ENCODE measurements around the gene RTN4RL2. TPM values are rescaled to one million over a fixed set of nuclear protein-coding genes. Genes with fewer than 3 reads are reported as not detected.

Gene RTN4RL2
- total RNA-seq, 4 donors from 2014 or later: 1.2 TPM; not detected in 3

DNA sequence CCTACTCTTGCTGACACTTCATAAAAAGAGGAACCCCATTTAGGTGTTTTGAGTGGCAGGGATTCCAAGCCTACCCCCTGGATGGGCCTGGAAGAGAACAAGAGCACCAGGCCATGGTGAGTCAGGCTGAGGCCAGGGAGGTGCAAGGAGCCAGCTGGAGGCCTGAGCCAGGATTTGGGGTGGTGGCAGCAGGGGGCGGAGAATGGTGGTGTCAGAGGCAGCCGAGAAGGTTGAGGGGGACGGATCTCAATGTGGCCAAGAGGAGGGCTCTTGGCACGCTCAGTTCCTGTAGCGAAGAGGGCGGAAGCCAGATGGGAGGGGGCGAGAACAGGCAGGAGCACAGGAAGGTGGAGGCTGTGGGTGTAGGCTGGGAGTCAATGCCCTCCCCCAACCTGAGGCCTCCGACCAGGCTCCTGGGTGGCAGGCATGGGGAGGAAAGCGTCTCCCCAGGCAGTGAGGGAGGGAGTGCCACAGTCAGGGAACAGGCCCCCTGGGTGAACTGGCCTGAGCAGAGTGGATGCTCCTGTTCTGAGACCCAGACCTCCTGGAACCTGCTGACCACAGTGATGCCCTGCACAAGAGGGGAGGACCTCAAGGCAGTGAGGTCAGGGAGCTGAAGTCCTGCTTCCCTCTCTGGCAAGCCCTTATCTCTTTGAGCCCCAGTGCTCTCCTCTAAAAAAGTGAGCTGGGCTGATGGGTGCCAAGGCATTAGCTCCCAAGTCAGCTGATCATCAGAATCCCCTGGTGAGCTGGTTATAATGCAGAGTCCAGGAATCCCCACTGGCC lies 13.9 kb downstream of the RTN4RL2 start:
- H3K27me3 ChIP-seq: no peaks in the 10 kb centered on the region
- TF ChIP-seq POLR2A (IDR thresholded peaks at IDR 0.05): no peak
- no peak overlapping the region for H3K4me3 ChIP-seq
- peaks cover 0 to 21% (median 12%) of the 10 kb centered on the region in 4 donors for H3K4me1 ChIP-seq
- no peak for DNase-seq
- no peak overlapping the region for H3K27ac ChIP-seq
- no peaks in the 10 kb centered on the region for H3K36me3 ChIP-seq
- H3K9me3 ChIP-seq: no peaks in the 10 kb centered on the region

DNA sequence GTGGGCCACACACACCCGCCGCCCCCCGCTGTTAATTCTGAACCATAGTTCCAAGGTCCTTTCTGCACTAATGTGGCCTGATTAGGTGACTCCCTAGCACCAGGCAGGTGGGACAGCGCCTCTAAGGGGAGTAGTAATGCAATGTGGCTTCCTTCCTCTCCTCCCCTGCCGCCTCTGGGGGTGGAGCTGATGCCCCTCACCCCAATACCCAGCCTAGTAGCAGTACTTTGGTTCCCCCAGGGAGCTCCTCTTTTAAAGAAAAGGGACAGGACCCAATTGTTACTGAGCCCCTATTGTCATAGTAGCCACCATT lies 14.4 kb downstream of the RTN4RL2 start:
- no peak overlapping the region for H3K27ac ChIP-seq
- no peak for DNase-seq
- peaks cover 0 to 21% (median 12%) of the 10 kb centered on the region in 4 donors for H3K4me1 ChIP-seq
- TF ChIP-seq, protein P1, sequence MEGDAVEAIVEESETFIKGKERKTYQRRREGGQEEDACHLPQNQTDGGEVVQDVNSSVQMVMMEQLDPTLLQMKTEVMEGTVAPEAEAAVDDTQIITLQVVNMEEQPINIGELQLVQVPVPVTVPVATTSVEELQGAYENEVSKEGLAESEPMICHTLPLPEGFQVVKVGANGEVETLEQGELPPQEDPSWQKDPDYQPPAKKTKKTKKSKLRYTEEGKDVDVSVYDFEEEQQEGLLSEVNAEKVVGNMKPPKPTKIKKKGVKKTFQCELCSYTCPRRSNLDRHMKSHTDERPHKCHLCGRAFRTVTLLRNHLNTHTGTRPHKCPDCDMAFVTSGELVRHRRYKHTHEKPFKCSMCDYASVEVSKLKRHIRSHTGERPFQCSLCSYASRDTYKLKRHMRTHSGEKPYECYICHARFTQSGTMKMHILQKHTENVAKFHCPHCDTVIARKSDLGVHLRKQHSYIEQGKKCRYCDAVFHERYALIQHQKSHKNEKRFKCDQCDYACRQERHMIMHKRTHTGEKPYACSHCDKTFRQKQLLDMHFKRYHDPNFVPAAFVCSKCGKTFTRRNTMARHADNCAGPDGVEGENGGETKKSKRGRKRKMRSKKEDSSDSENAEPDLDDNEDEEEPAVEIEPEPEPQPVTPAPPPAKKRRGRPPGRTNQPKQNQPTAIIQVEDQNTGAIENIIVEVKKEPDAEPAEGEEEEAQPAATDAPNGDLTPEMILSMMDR (IDR thresholded peaks at IDR 0.05): no peak
- no peak for TF ChIP-seq POLR2A (IDR thresholded peaks at IDR 0.05)
- H3K36me3 ChIP-seq: no peaks in the 10 kb centered on the region
- no peaks in the 10 kb centered on the region for H3K9me3 ChIP-seq
- no peaks in the 10 kb centered on the region for H3K27me3 ChIP-seq
- H3K4me3 ChIP-seq: no peak overlapping the region

DNA sequence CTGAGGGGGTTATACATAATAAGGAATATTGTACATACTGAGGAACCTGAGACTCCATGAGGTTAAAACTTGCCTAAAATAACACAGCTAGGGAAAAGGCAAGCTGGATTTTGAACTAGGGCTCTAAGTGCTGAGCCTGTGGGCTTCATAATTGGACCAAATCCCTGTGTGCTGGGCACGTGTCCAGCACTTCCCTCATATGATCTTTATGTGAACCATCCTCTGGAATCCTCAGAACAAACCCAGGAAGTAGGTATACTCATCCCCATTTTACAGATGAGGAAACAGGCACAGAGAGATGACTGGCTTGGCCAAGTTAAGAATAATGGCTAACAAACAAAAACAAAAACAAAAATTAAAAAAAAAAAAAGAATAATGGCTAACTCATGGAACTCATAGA lies 14.9 kb downstream of the RTN4RL2 start:
- H3K9me3 ChIP-seq: no peaks in the 10 kb centered on the region
- H3K4me1 ChIP-seq: peaks cover 0 to 21% (median 12%) of the 10 kb centered on the region in 4 donors
- no peak for TF ChIP-seq POLR2A (IDR thresholded peaks at IDR 0.05)
- TF ChIP-seq, protein P1 (IDR thresholded peaks at IDR 0.05): no peak
- H3K4me3 ChIP-seq: no peak overlapping the region
- H3K27ac ChIP-seq: no peak overlapping the region
- no peak for DNase-seq
- H3K36me3 ChIP-seq: no peaks in the 10 kb centered on the region
- no peaks in the 10 kb centered on the region for H3K27me3 ChIP-seq

DNA sequence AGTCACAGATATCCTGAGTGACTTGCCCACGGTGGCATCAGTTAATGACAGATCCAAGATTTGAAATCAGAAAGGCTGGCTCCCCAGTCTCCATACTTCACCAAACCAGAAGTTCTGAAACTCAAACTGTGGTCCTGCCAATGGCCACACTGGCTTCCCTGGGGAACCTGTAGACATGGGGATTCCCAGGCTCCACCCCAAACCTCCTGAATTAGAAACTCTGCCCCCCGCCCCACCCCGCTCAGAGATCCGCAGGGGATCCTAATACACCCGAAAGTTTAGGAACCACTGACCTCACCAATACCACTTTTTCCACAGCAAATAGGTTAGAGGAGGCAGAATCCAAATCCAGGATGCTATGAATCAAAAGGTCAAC lies 15.3 kb downstream of the RTN4RL2 start:
- no peak for TF ChIP-seq POLR2A (IDR thresholded peaks at IDR 0.05)
- peaks cover 0 to 21% (median 12%) of the 10 kb centered on the region in 4 donors for H3K4me1 ChIP-seq
- peak overlapping the region in 2 of 4 donors; percentile 53 to 59 for H3K4me3 ChIP-seq
- no peaks in the 10 kb centered on the region for H3K27me3 ChIP-seq
- no peak for DNase-seq
- H3K9me3 ChIP-seq: no peaks in the 10 kb centered on the region
- no peak overlapping the region for H3K27ac ChIP-seq
- no peaks in the 10 kb centered on the region for H3K36me3 ChIP-seq

DNA sequence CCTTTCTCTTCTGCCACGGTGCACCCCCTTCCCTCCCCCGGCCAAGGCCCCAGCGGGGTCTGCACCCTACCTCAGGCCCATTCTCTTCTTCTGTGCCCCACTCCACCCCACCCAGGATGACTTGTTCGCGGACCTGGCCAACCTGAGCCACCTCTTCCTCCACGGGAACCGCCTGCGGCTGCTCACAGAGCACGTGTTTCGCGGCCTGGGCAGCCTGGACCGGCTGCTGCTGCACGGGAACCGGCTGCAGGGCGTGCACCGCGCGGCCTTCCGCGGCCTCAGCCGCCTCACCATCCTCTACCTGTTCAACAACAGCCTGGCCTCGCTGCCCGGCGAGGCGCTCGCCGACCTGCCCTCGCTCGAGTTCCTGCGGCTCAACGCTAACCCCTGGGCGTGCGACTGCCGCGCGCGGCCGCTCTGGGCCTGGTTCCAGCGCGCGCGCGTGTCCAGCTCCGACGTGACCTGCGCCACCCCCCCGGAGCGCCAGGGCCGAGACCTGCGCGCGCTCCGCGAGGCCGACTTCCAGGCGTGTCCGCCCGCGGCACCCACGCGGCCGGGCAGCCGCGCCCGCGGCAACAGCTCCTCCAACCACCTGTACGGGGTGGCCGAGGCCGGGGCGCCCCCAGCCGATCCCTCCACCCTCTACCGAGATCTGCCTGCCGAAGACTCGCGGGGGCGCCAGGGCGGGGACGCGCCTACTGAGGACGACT lies 15.9 kb downstream of the RTN4RL2 start:
- Histone ChIP-seq H3K4me1 (peaks cover 0 to 21% (median 12%) of the 10 kb centered on the region in 4 donors), H3K27ac (peak overlapping the region in 1 of 4 donors; percentile 47), H3K9me3 (no peaks in the 10 kb centered on the region), H3K36me3 (no peaks in the 10 kb centered on the region), H3K4me3 (peak overlapping the region; percentile 37 to 59 (median 56)), H3K27me3 (no peaks in the 10 kb centered on the region)
- TF ChIP-seq, protein P1 (IDR thresholded peaks at IDR 0.05): no peak
- TF ChIP-seq POLR2A (IDR thresholded peaks at IDR 0.05): no peak
- peak in 1 of 3 donors; percentile 54 for DNase-seq

DNA sequence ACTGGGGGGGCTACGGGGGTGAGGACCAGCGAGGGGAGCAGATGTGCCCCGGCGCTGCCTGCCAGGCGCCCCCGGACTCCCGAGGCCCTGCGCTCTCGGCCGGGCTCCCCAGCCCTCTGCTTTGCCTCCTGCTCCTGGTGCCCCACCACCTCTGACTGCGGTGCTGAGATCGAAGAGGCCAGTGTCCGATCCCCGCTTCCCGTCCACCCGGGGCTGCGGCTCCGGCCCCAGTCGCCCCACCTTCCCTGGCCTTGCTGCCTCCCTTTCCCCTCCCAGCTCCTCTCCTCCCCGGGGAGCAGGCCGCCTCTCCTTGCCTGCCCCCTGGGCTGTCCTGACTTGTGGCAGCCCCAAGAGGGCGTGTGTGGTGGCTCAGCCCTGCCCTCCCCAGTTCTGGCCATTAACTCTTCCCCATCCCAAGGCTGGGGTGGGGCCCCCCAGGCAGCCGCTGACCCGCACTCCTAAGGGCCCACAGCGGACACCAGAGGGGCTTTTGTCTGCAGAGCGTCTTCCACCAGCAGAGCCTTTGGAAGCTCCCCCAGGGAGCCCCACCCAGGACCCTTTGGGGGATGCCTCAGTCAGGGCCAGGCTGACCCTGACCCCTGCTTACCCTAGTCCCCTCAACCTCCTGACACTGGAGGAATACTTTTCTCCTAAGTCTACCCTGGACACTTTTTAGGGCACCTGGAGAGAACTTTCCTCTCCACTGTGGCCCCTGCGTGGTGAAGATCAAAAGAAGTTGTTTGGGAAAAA lies 16.6 kb downstream of the RTN4RL2 start:
- TF ChIP-seq POLR2A (IDR thresholded peaks at IDR 0.05): no peak
- TF ChIP-seq, protein P1 (IDR thresholded peaks at IDR 0.05): peak in 4 of 6 experiments; percentile 27 to 41 (median 32)
- peak overlapping the region in 1 of 4 donors; percentile 47 for H3K27ac ChIP-seq

More for the DNA sequence above, 16.6 kb downstream of the RTN4RL2 start:
- Histone ChIP-seq H3K4me1 (peaks cover 0 to 21% (median 12%) of the 10 kb centered on the region in 4 donors), H3K9me3 (no peaks in the 10 kb centered on the region), H3K36me3 (no peaks in the 10 kb centered on the region), H3K27me3 (no peaks in the 10 kb centered on the region), H3K4me3 (peak overlapping the region; percentile 37 to 59 (median 56))
- peak in 2 of 3 donors; percentile 38 to 60 for DNase-seq
